Spinal cord (tissue), 10 donors: ENCODE measurements around the gene SIRPA. TPM values are rescaled to one million over a fixed set of nuclear protein-coding genes. Genes with fewer than 3 reads are reported as not detected.

Experiments used
- DNase-seq, 6 donors: peaks; one replicate each; pipeline versions ENCODE4 v3.0.0 to v3.0.0-alpha.2; 2013 to 2015; ENCODE audit warnings: low spot score in 6 of 6, low read depth in 4 of 6
- H3K27ac ChIP-seq: one replicate; pipeline ENCODE4 v1.5.1; 2013; ENCODE audit warnings: low read depth, low read length, control low read depth
- H3K27me3 ChIP-seq: one replicate; pipeline ENCODE4 v1.6.1; 2013; ENCODE audit warnings: low read length; ENCODE audit not compliant: control insufficient read depth, insufficient read depth
- H3K36me3 ChIP-seq: one replicate; pipeline ENCODE4 v1.6.1; 2013; ENCODE audit warnings: low read length; ENCODE audit not compliant: control insufficient read depth, insufficient read depth
- H3K4me1 ChIP-seq: one replicate; pipeline ENCODE4 v1.6.1; 2013; ENCODE audit warnings: low read length; ENCODE audit not compliant: control insufficient read depth, insufficient read depth
- H3K4me3 ChIP-seq: one replicate; pipeline ENCODE4 v1.5.1; 2013; ENCODE audit warnings: low read depth, low read length, control low read depth
- H3K9me3 ChIP-seq: one replicate; pipeline ENCODE4 v1.6.1; 2013; ENCODE audit warnings: low read length; ENCODE audit not compliant: control insufficient read depth, insufficient read depth
- WGBS: methylation state at CpG from one replicate; pipeline ENCODE4 v1.1.5; 2013; ENCODE audit warnings: missing lambda C conversion rate; ENCODE audit not compliant: insufficient coverage; 5-methylcytosine and 5-hydroxymethylcytosine counted together
- polyA plus RNA-seq, 2 donors: library from polyadenylated mRNA; unstranded; fragments of 120-200 nt; gene quantifications; one replicate each; pipeline ENCODE4 v1.2.1, GENCODE V29; 2013; ENCODE audit not compliant: insufficient read length in 2 of 2
- total RNA-seq, 2 donors: library from RNA; depleted of rRNA in 1 of 2; stranded (reverse); fragments of 120-200 nt in 1 of 2; fragments of >200 nt in 1 of 2; gene quantifications; one replicate each; pipeline versions ENCODE4 v1.2.3 to v1.2.4, GENCODE V29; 2013 to 2014
- donor health status: healthy.

Gene SIRPA
- total and polyA plus RNA-seq, 4 donors, result 22.1 to 49.7 (median 39.8) TPM

DNA sequence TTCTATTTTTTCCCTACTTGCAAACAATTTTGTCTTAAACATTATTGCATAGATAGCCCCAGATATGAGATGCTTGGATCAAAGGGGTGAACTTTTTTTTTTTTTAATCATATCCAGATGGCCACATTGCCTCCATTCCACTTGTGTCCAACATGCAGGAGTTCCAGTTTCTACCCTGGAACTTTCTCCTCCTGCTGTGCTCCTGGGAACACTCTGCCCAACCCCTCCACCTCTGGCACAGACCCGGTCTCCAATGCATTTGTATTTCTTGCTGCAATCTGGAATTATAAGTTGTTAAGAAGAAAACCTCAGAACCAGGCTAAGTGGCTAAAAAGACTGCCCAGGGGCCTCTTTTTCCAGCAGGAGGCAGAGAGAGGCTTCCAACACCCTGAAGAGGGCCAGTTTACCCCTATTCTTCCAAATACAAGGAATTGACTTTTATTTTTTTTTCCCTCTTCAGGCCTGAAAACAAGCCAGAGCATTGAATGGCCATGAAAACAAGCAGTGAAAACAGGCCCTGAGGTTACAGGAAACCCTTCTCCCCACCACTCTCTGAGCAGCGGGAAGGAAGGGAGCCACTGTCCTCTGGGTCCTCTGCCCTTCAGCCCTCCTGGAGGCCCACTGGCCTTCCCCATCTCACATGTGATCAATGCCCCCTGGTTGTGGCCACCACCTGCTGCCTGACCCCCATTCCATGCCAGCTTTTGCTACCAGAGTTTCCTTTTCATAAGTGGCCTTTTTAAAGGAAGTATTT, 54.3 kb downstream of the SIRPA start:
- DNase-seq, result peak in 1 of 6 donors; percentile 48
- Histone ChIP-seq H3K9me3 (no peaks in the 10 kb centered on the region), H3K36me3 (no peaks in the 10 kb centered on the region), H3K4me1 (peaks cover 28% of the 10 kb centered on the region), H3K4me3 (no peak overlapping the region), H3K27ac (peak overlapping the region; percentile 37), H3K27me3 (peaks cover 8% of the 10 kb centered on the region)
- 50% methylated on average over 1 of the region's 2 CpGs for WGBS

DNA sequence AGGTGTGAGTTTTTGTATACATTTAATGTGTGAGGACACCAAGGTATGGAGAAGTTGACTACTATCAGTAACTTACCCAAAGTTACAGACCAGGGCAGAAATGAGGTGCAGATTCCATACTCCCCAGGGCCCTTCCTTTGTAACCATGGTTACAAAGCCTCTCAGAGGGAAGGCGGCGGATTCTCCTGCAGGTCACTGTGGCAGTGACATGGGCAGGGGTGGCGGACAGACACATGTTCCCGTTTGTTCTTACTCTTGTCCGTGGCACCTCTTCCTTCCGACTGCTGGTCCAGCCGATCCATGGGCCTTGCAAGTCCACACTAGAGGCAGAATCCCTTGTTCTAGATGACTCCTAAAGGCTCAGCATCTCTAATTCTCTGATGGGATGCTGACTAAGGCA, 55.6 kb downstream of the SIRPA start:
- H3K4me3 ChIP-seq, result no peak overlapping the region
- H3K9me3 ChIP-seq, result no peaks in the 10 kb centered on the region
- 63% methylated on average over 7 of the region's 7 CpGs for WGBS
- H3K36me3 ChIP-seq, result no peaks in the 10 kb centered on the region
- no peak for DNase-seq
- H3K27me3 ChIP-seq, result peaks cover 8% of the 10 kb centered on the region
- peaks cover 23% of the 10 kb centered on the region for H3K4me1 ChIP-seq
- H3K27ac ChIP-seq, result no peak overlapping the region

GRCh38 chr20:1951436-1952115, 56.4 kb downstream of the SIRPA start:
- no peak overlapping the region for H3K4me3 ChIP-seq
- peaks cover 7% of the 10 kb centered on the region for H3K27me3 ChIP-seq
- no peaks in the 10 kb centered on the region for H3K36me3 ChIP-seq
- 84% methylated on average over 8 of the region's 11 CpGs for WGBS
- H3K4me1 ChIP-seq, result peaks cover 23% of the 10 kb centered on the region
- no peaks in the 10 kb centered on the region for H3K9me3 ChIP-seq
- no peak overlapping the region for H3K27ac ChIP-seq
- DNase-seq, result no peak

DNA sequence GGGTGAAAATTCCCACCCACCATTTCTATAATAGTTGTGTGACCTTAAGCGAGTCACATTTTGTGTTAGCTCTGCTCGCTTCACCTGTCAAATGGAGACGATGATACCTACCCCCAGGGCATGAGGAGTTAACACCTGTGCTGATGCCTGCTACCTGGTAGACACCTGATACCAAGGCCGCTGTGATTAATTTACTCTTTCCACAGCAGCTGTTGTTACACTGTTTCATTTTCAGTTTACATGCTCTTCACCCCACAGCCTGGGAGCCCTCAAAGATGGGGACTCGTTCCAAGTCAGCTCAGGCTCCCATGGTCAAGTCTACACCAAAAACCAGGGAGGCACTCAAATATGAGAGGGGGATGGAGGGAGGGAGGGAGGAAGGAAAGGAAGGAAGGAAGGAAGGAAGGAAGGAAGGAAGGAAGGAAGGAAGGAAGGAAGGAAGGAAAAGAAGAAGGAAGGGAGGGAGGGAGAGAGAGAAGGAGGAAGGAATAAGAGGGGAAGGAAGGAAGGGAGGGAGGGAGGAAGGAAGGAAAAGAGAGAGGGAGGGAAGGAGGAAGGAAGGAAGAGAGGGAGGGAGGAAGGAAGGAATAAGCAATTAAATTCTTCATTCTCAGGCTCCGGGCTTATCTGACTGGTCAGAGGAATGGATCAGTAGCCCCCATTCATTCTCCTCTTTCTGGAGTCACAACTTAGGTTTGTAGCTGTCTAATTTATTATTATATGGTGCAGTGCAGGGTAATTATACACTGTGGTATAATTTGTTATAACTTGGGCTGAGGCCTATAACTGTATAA, 57.7 kb downstream of the SIRPA start:
- Histone ChIP-seq H3K36me3 (no peaks in the 10 kb centered on the region), H3K4me1 (peaks cover 13% of the 10 kb centered on the region), H3K4me3 (no peak overlapping the region), H3K27ac (no peak overlapping the region), H3K27me3 (no peaks in the 10 kb centered on the region), H3K9me3 (no peaks in the 10 kb centered on the region)
- 89% methylated on average over 3 of the region's 6 CpGs for WGBS
- DNase-seq, result no peak

- no peaks in the 10 kb centered on the region for H3K36me3 ChIP-seq
- no peaks in the 10 kb centered on the region for H3K9me3 ChIP-seq
- H3K4me1 ChIP-seq, result peaks cover 13% of the 10 kb centered on the region
- WGBS, result 94% methylated on average over 3 of the region's 5 CpGs
- no peak for DNase-seq
- no peak overlapping the region for H3K4me3 ChIP-seq
- H3K27me3 ChIP-seq, result no peaks in the 10 kb centered on the region
- no peak overlapping the region for H3K27ac ChIP-seq
Observed at GRCh38 chr20:1953621-1954020, 58.4 kb downstream of the SIRPA start.

DNA sequence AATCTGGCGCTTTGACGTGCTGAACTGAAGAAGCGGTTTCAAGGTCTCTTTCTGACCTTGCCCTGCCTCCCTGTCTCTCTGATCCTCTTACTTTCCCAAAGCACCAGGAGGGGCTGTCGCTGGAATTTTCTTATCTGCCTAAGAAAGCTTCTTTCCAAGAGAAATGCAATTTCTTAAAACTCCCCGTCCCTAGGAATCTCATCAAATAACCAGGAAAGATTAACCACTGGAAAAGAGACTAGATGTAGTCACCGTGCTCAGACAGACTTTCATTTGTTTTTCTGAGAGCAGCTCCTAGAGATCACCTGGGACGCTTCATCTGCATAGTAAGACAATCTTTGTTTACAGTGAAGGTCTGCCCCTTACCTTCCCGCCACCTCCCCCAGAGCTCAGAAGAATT, 60.0 kb downstream of the SIRPA start:
- H3K4me1 ChIP-seq, result no peaks in the 10 kb centered on the region
- WGBS, result 59% methylated on average over 7 of the region's 8 CpGs
- no peak overlapping the region for H3K27ac ChIP-seq
- no peaks in the 10 kb centered on the region for H3K27me3 ChIP-seq
- no peak for DNase-seq
- H3K9me3 ChIP-seq, result no peaks in the 10 kb centered on the region
- no peak overlapping the region for H3K4me3 ChIP-seq
- H3K36me3 ChIP-seq, result no peaks in the 10 kb centered on the region

- Histone ChIP-seq H3K27ac (no peak overlapping the region), H3K4me1 (no peaks in the 10 kb centered on the region), H3K36me3 (no peaks in the 10 kb centered on the region), H3K27me3 (peaks cover 2% of the 10 kb centered on the region), H3K9me3 (no peaks in the 10 kb centered on the region), H3K4me3 (no peak overlapping the region)
- no peak for DNase-seq
- WGBS, result 100% methylated on average over 1 of the region's 2 CpGs
Observed at GRCh38 chr20:1958426-1958825, 63.2 kb downstream of the SIRPA start.

- WGBS, result no CpG with 5 or more reads among the region's 2 CpGs
- H3K4me3 ChIP-seq, result no peak overlapping the region
- H3K4me1 ChIP-seq, result no peaks in the 10 kb centered on the region
- no peak for DNase-seq
- no peaks in the 10 kb centered on the region for H3K36me3 ChIP-seq
- no peaks in the 10 kb centered on the region for H3K9me3 ChIP-seq
- H3K27ac ChIP-seq, result no peak overlapping the region
- H3K27me3 ChIP-seq, result peaks cover 2% of the 10 kb centered on the region
Observed at GRCh38 chr20:1959156-1959555, 63.9 kb downstream of the SIRPA start.

DNA sequence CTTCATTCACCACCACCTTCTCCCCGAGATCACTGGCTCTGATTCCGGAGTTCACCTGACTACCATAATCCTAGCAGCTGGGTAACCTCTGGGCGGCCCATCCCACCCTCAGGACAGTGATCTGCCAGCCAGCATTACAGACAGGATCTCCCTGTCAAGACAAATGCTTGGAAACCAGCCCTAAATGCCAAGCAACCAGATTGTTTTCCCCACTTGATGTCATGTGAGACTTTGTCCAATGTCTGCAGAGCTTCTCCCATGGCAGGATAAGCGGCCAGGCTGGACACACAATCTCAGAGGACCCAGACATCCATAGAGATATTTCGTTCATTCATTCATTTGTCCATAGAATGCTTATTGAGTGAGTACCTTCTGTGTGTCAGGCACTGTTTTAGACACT, 66.2 kb downstream of the SIRPA start:
- DNase-seq, result no peak
- no peak overlapping the region for H3K4me3 ChIP-seq
- no peak overlapping the region for H3K27ac ChIP-seq
- no peaks in the 10 kb centered on the region for H3K36me3 ChIP-seq
- H3K9me3 ChIP-seq, result no peaks in the 10 kb centered on the region
- 90% methylated on average over 3 of the region's 5 CpGs for WGBS
- H3K27me3 ChIP-seq, result peaks cover 5% of the 10 kb centered on the region
- peaks cover 8% of the 10 kb centered on the region for H3K4me1 ChIP-seq
